ENCODE data around the gene CADPS2. TPM values are rescaled to one million over a fixed set of nuclear protein-coding genes. Genes with fewer than 3 reads are reported as not detected.

Gene CADPS2
- total and polyA plus RNA-seq, 2 of the 8 experiments (the other 6 are each of a cell fraction or from before 2014, with no cell fraction given), result 8.9 to 22.3 TPM

DNA sequence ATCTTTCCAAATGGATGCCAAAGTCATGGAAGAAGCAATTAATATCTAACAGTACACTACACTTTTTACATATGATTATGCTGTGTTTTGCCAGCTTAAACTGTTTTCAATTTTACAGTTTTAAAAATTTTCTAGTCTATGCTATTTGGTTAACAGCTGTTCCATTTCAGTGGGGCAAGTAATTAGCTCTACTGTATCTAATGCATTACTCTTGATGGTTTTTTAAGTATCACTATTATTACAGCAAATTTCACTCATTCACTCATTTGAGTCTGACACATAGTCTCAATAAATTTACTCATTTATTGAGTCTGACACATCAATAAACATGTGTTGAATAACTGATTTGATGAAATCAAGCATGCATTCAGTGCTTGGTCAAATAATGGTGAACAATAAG, 343.1 kb downstream of the CADPS2 start (continued):
- no peak for TF ChIP-seq RAD21 (IDR thresholded peaks at IDR 0.05 in 1 of 2, conservative IDR thresholded peaks at IDR 0.05 in 1 of 2; ENCODE audit: low read depth in 2 of 2, low read length in 2 of 2)

All from H1 (cell line).